Measurements from ENCODE around the gene APOBR.
"Not testable (repeated sequence)": the region's sequence is repeated elsewhere in the genome, so short reads cannot be mapped to it uniquely, and the experiment has no call there.

APOBR gene

GRCh38 chr16:28499854-28500253 is 5.4 kb downstream of the APOBR start:
- DNase-seq (ENCODE audit: low read depth) = no peak
- H3K4me3 ChIP-seq (ENCODE audit: low read depth, low read length) = no peak overlapping the region
- TF ChIP-seq CTCF (IDR thresholded peaks at IDR 0.05; ENCODE audit: insufficient read depth, low read depth, low read length, missing control alignments) = no peak

- DNase-seq (ENCODE audit: low read depth); H3K4me3 ChIP-seq (ENCODE audit: low read depth, low read length): not testable (repeated sequence)
These were observed 6.2 kb downstream of the APOBR start for GRCh38 chr16:28500476-28501180.

GRCh38 chr16:28501258-28502232 is 7.1 kb downstream of the APOBR start:
- no peak for TF ChIP-seq CTCF (IDR thresholded peaks at IDR 0.05; ENCODE audit: insufficient read depth, low read depth, low read length, missing control alignments)
- DNase-seq (ENCODE audit: low read depth) = no peak

GRCh38 chr16:28502290-28502689 is 7.8 kb downstream of the APOBR start:
- DNase-seq (ENCODE audit: low read depth) = no peak
- no peak for TF ChIP-seq CTCF (IDR thresholded peaks at IDR 0.05; ENCODE audit: insufficient read depth, low read depth, low read length, missing control alignments)

More at GRCh38 chr16:28501258-28502232, 7.1 kb downstream of the APOBR start:
- H3K4me3 ChIP-seq (ENCODE audit: low read depth, low read length) = no peak overlapping the region

GRCh38 chr16:28503470-28504259 is 9.2 kb downstream of the APOBR start:
- TF ChIP-seq CTCF (IDR thresholded peaks at IDR 0.05; ENCODE audit: insufficient read depth, low read depth, low read length, missing control alignments) = no peak
- DNase-seq (ENCODE audit: low read depth) = no peak
- H3K4me3 ChIP-seq (ENCODE audit: low read depth, low read length) = no peak overlapping the region

More at GRCh38 chr16:28502290-28502689, 7.8 kb downstream of the APOBR start:
- no peak overlapping the region for H3K4me3 ChIP-seq (ENCODE audit: low read depth, low read length)

GRCh38 chr16:28504707-28505404 is 10.4 kb downstream of the APOBR start:
- H3K4me3 ChIP-seq (ENCODE audit: low read depth, low read length) = no peak overlapping the region
- DNase-seq (ENCODE audit: low read depth) = no peak
- no peak for TF ChIP-seq CTCF (IDR thresholded peaks at IDR 0.05; ENCODE audit: insufficient read depth, low read depth, low read length, missing control alignments)
